Activated CD4-positive, CD25-positive, alpha-beta regulatory T cell treated with anti-CD3 and anti-CD28 coated beads, Interleukin-2, amount 50 U/mL, for 72 hours (primary cell): ENCODE results near the gene SP6.

Experiments used
- DNase-seq: peaks from one replicate; pipeline ENCODE4 v3.0.0; 2021

SP6 gene

DNA sequence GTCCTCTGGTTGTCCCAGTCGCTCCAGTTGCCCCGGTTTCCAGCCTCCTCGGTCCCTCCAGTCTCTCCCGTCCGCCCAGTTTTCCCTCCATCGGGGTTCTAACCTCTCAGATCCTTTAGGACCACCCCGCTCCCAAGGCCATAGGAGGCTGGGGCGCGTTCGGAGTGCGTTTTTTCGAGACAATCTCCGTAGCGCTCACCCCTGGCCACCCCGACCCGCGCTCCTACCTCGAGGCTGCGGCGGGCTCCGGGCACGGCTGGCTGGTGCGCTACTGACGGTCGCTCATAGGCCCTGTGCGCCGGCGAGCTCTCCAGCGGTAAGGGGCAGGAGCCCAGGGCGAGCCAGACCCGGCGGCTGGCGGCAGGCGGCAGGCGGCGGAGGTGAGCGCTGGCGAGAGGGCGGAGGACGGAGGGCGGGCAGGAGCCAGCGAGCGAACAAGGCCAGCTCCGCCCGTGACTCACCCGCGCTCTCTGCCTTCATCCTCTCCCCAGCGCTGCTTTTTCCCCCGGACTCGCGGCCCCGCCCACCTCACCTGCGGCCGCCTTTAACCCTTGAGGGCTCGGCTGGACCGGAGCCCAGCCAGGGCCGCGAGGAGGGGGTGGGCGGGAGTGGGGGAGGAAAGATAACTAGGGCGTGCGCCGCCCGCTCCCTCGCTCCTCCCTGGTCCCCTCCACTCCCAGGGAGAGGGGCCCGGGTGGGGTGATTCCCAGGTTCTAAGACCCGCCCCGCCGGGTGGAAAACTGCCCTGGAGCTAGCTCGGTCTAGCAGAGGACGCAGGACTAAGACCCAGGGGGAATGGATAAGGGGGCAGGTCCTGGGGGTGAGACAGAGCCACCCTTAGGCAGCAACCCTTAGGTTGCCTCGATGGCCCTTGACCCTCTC lies at the start of gene SP6:
Gene SP6 (minus strand): TSS at position 472 of the 882 bp plus-strand sequence. CDS start 2,734 bp downstream, outside the sequence.
- peak; percentile 73 for DNase-seq

- DNase-seq, result no peak
Observed at GRCh38 chr17:47899643-47900042, 48.7 kb upstream of the SP6 start.

- no peak for DNase-seq
Observed at GRCh38 chr17:47898241-47898640, 47.3 kb upstream of the SP6 start.

GRCh38 chr17:47897561-47897960 lies 46.6 kb upstream of the SP6 start:
- no peak for DNase-seq

GRCh38 chr17:47896672-47897490 lies 45.9 kb upstream of the SP6 start:
- DNase-seq, result no peak

GRCh38 chr17:47895856-47896671 lies 45.1 kb upstream of the SP6 start, which contains the start of gene SP2:
Gene SP2, plus strand, starts transcription at chr17:47896236. Its CDS starts 51 bp downstream, at chr17:47896287.
- peak; percentile 99 for DNase-seq

DNA sequence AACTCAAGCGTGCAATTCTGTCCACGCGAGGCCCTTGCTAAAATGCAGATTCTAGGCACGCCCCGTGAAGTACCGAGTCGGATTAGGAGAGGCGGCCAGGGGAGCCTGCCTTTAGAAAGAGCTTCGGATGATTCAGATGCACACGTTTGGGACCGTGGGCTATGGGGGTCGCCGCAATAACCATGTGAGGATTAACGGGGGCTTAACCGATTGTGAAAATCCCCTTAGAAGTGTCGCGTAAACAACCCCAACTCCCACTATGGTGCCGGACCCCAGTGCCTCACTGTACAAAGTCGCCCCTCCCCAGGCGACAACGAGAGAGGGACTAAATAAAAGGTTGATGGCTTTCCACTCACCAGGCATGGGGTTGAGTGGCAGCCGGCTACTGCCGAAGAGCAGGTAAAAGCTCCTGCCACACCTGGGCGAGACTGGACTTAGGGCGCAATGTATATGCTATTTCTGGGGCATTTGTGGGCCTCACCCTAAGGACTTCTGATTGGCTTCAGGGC lies 44.4 kb upstream of the SP6 start:
- no peak for DNase-seq

DNA sequence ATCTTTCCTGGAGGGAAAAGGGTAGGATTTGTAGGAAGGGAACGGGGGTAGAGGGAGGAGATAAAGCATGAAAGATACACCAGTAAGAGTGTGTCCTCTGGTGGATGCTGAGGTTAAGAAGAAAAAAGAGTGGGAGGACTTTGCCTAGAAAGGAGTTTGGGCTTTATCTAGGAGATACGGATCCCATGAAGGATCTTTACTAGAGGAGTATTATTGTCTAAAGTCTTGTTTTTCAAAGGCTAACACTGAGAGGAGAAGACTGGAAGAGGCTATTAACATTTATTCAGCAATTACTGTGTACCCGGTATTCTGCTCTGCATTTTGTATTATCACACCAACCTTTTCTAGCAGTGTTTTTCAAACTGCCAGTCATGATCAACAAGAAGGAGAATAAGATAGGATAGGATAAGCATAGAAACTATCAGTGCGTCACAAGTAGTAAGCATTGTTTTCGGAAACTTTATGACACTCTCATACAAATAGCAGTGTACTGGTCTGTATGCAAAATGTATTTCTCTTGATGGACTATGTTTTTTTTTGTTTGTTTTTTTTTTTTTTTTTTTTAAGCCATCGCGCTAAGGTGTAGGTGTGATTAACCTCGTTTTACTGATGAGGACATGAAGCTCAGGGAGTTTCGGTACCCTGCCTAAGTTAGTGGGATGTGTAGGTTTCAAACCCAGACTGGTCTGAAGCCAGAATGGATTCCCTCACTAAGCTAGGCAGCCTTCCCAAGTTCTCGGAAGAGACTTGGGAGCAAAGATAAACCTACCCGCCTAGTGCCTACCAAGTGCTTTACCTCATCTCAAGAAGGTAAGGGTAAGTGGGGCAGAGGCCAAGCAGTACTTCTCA lies 43.8 kb upstream of the SP6 start:
- no peak for DNase-seq

DNA sequence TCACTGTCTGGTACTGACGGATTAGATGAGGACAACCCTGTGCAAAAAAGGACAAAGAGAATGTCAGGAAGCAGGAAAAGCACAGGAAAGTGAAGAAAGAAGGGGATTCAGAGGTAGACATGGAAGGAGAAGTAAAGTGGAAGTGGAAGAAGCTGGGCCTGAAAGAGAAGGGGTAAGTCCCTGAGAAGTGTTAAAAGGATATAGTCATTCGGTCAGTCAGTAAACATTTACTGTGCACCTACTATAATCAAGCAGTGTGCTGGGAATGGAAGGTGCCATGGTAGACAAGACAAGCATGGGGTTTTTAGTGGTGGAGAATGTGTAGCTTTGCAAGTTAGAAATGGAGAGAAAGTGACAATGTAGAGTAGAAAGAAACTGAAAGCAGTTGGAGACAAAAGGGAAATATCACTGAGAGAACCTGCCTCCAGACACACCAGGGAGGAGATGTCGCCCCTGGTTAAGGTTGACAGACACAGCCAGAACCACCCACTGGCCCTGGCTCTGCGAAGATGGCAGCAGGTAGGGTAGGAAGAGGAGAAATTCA lies 40.7 kb upstream of the SP6 start:
- DNase-seq, result no peak

- DNase-seq, result peak; percentile 94
Observed at GRCh38 chr17:47889734-47890529, 39.0 kb upstream of the SP6 start.

GRCh38 chr17:47888293-47888692 lies 37.3 kb upstream of the SP6 start:
- DNase-seq, result no peak

- no peak for DNase-seq
Observed at GRCh38 chr17:47884905-47885730, 34.2 kb upstream of the SP6 start.

GRCh38 chr17:47884427-47884740 lies 33.4 kb upstream of the SP6 start:
- DNase-seq, result no peak

GRCh38 chr17:47883589-47884426 lies 32.8 kb upstream of the SP6 start:
- no peak for DNase-seq

DNA sequence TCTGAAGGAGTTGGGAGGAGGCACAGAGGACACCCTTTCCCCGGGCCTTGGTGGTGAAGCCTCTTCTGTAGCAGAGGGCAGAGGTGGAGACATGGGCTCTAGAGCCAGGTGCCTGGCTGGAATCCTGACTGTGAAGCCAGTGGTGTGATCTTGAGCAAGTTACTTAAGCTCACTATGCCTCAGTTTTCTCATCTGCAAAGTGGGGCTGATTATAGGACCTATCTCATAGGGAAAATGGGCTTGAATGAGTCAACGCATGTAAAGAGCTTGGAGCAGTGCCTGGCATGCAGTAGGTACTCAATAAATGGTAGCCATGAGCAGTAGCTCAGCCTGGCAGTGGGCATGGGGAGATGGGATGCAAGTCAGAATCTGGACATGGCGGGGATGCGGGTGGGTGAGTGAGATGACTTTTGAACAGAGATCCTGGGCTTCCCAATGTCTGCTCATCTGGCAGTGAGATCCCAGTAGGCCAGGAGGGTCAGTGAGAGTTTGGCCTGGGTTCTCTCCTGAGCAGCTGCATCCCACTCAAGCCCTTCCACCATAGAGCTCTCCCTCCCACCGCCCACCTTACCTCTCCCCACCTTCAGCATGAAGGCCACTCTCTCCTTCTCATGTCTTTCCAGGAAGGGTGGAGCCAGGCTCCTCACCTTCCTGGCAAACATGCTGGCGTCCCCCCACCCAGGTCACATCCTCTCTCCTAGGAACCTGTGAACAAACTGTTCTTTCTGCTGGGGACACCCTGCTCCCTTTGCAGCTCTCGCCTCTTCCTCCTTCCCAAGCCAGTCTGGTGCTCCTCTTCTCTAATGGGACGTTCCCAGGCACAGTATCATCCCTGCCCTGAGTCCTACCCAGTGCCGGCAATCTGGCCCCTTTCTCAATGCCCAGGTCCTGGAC lies 32.0 kb upstream of the SP6 start:
- no peak for DNase-seq

GRCh38 chr17:47882247-47882646 lies 31.3 kb upstream of the SP6 start:
- no peak for DNase-seq

GRCh38 chr17:47879776-47880454 lies 29.0 kb upstream of the SP6 start:
- DNase-seq, result no peak
